Stimulated activated CD4-positive, alpha-beta T cell treated with anti-CD3 and anti-CD28 coated beads, Interleukin-1b, Interleukin-23, amount 100 ng/mL, for 24 hours (primary cell): ENCODE measurements around the gene NDUFS5.
"Not testable (repeated sequence)": the region's sequence is repeated elsewhere in the genome, so short reads cannot be mapped to it uniquely, and the experiment has no call there.

Experiments used
- DNase-seq, 4 experiments: peaks; one replicate each; pipeline ENCODE4 v3.0.0-alpha.2; 2020; ENCODE audit warnings: low read depth in 4 of 4, low spot score in 1 of 4

The NDUFS5 gene

DNA sequence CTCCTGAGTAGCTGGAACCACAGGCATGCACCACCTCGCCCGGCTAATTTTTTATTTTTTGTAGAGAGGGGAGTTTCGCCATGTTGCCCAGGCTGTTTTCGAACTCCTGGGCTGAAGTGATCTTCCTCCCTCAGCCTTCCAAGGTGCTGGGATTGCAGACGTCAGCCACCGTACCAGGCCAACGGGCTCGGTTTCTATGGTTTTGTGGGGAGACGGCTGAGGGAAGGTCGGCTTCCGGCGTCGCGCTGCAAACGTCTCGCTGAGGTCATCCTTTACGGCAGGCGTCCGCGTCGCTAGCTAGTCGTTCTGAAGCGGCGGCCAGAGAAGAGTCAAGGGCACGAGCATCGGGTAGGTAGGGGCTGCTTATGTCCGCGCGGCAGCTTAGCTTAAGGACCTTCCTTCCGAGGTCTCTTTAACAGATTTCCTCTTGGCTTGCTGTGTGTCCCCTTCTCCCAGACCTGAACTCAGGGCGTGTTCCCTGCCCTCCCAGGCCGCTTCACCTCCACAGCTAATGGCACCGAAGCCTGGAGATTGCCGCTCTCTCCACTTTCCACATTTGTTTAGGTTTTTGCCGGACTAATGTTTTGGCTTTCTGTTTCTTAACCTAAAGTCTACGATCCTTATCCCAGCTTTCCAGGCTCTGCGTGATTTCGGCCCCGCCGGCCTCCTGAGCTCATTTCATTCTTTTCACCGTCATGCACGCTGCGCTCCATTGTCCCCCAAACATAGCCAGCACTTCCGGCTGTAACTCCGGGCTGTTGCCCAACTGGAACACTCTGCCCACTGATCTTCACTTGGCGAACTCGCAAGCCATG lies at the start of gene NDUFS5:
TSS of gene NDUFS5 (plus strand) at position 300 of the 815 bp plus-strand sequence. CDS start 2,375 bp downstream, outside the sequence.
- DNase-seq: peak; percentile 55 to 80 (median 70)

DNA sequence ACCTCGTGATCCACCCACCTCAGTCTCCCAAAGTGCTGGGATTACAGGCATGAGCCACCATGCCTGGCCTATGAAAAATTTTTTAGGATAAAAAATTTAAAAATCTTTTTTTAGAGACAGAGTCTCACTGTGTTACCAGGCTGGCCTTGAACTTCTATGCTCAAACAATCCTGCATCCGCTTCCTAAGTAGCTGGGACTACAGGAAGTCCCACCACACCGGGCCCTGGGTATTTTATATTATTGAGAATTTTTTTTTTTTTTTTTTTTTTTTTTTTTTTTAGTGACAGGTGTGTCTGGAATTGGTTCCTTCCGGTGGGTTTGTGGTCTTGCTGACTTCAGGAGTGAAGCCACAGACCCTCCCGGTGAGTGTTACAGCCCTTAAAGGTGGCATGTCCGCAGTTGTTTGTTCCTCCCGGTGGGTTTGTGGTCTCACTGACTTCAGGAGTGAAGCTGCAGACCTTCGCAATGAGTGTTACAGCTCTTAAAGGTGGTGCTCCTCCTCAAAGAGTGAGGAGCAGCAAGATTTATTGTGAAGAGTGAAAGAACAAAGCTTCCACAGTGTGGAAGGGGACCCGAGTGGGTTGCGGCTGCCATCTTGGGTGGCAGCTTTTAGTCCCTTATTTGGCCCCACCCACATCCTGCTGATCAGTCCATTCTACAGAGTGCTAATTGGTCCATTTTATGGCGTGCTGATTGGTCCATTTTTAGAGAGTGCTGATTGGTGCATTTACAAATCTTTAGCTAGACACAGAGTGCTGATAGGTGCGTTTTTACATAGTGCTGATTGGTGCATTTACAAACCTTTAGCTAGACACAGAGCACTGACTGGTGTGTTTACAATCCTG lies 48.5 kb upstream of the NDUFS5 start:
- peak in 3 of 4 experiments; percentile 2 to 19 (median 6) for DNase-seq

- not testable (repeated sequence) for DNase-seq
Measured at GRCh38 chr1:38978245-38978542, 48.0 kb upstream of the NDUFS5 start.

GRCh38 chr1:38979380-38979779 lies 46.8 kb upstream of the NDUFS5 start:
- not testable (repeated sequence) for DNase-seq

DNA sequence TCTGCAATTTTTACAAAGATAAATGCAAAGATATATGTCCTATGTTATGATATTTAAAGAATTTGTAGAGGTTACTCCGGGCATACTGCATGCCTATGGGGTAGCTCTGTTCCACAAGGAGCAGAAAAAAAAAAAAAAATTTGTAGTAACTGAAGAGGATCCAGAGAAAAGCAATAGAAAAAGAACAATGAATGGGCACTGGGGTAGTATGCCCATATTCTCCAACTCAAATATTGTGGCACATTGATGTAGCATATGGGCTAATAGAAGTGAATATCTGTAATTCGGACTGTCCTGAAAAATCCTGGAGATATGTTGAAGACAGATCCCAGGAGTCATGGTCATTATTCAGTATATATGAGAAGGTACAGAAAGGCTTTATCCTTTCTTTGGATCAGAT lies 36.2 kb upstream of the NDUFS5 start:
- DNase-seq: no peak

DNA sequence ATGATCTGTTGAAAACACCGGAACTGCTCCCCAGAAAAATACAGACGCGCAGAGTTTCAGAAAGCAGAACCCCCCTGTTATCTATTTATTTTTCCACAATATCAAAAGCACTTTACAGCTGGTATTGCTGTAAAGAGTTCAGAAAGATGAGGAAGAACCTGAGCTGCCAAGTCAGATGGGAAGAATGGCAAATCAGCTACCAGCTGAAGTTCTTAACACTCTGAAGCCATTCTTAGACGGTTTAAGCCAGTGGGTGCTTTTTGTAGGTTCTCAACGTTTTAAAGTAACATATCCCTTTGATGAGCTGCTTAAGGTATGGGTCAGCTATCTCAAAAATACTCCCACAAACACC lies 35.8 kb upstream of the NDUFS5 start:
- no peak for DNase-seq

- peak; percentile 93 to 99 (median 94) for DNase-seq
Measured at GRCh38 chr1:38990738-38991637, 35.2 kb upstream of the NDUFS5 start, which contains the start of gene AKIRIN1. Gene AKIRIN1, plus strand, starts transcription at chr1:38991276. Its CDS starts 105 bp downstream, at chr1:38991381.

- peak in 1 of 4 experiments; percentile 7 for DNase-seq
Measured at GRCh38 chr1:38991638-38992411, 34.3 kb upstream of the NDUFS5 start.

GRCh38 chr1:38992412-38993111 lies 33.6 kb upstream of the NDUFS5 start:
- DNase-seq: no peak

DNA sequence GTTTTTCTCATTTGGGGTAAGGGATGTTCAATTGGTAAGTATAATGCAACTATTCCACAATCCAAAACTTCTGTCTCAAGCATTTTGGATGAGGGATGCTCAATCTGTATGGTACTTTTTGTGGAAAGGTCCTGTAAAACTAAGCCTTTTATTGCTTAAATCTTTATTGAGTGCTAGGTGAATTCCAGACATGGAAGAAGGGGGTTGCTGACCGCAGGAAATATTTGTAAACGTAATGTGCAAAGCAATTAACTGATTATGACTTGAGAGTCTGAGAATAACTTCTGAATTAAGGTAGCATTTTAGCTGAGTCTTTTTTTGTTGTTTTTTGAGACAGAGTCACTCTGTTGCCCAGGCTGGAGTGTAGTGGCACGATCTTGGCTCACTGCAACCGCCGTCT lies 32.0 kb upstream of the NDUFS5 start:
- no peak for DNase-seq

DNA sequence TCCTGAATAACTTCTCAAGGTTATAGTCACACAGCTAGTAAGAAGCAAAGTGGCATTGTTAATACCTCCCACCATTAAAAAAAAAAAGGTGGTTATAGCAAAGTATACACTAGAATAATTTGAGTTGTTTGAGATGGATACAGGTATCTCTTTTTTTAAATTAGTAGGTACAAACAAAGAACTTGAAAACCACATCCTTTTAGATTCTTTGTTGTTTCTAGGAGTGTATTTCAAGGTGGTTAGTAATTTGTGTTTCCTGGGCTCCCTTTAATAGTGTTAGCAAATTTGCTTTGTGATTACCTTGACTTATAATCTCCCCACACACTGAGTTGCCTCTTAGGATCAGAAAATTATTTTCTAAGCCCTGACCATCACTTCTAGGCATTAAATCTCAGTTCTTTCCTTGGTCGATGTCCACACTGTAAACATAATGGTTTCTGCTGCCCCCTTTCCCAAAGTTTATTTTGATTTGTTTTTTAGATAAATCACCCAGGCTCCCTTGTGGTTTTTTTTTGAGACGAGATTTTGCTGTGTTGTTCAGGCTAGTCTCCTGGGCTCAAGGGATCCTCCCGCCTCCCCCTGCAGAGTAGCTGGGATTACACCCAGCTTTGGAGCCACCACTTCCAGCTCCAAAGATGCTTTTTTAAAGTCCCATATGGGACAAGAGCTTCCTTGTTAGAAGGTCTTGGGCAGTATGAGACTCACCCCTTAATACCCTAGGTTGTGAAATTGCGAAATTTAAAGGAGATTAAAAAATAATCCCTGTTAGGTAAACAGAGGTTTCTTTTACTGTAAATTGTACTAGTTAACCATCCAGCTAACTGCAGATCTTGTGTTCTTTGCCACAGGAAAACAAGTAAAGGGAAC lies 28.9 kb upstream of the NDUFS5 start:
- DNase-seq: no peak

DNA sequence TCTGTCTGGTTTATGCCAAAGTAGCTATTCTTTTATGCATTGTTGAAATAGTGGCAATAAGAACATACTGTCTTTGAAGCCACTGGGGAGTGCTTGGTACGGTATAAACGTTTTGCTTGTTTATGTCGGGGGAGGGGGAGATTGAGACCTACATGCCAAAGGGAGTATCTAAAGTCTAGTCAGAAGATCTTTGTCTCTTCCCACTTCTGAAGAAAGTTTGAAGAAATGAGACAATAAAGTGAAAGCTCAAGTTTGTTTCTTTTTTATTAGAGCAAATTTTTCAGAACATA lies 28.3 kb upstream of the NDUFS5 start:
- no peak for DNase-seq

- DNase-seq: no peak
Measured at GRCh38 chr1:39001516-39002421, 24.4 kb upstream of the NDUFS5 start.

GRCh38 chr1:39003281-39003680 lies 22.9 kb upstream of the NDUFS5 start:
- DNase-seq: no peak

DNA sequence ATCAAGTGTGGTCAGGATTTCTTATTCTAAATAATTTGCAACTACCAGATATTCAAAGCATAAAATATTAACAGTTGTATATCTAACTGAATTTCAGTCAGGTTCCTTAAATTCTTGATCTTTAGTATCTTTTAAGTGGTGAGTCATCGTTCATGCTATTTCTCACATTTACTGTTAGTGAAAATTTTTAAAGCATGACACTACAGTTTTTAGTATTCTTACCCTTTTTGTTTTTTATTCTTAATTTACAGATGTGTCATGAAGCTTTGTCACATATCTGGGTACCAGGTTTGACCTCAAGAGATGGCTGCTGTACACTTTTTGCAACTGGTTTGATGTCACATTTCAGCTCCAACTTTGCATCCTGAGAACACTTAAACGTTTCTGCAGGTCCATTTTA lies 22.4 kb upstream of the NDUFS5 start:
- DNase-seq: no peak

GRCh38 chr1:39006287-39006686 lies 19.9 kb upstream of the NDUFS5 start:
- DNase-seq: no peak

GRCh38 chr1:39006726-39007645 lies 19.2 kb upstream of the NDUFS5 start:
- DNase-seq: no peak
